Astrocyte (in vitro differentiated cells and primary cell): Measurements from ENCODE around the gene HNRNPL. TPM values are rescaled to one million over a fixed set of nuclear protein-coding genes. Genes with fewer than 3 reads are reported as not detected.

Source experiments
- DNase-seq: peaks from one replicate; pipeline ENCODE4 v3.0.0-alpha.2; 2010; ENCODE audit warnings: low read depth
- FAIRE-seq: peaks from 2 replicates; lab custom pipeline; 2011; peaks lifted over from hg19 to GRCh38; lab: Jason Lieb, UNC
- H2AFZ ChIP-seq: 2 replicates; pipeline ENCODE4 v1.6.0; 2012; ENCODE audit warnings: low read depth, low read length, inconsistent platforms
- H3K27ac ChIP-seq: 2 replicates; pipeline ENCODE4 v1.5.1; 2011; ENCODE audit warnings: low read depth, low read length, inconsistent platforms
- H3K27me3 ChIP-seq: 2 replicates; pipeline ENCODE4 v1.6.0; 2011; ENCODE audit warnings: low read length, inconsistent platforms; ENCODE audit not compliant: insufficient read depth
- H3K36me3 ChIP-seq: 2 replicates; pipeline ENCODE4 v1.5.1; 2011; ENCODE audit warnings: low read length, inconsistent platforms; ENCODE audit not compliant: insufficient read depth
- H3K4me1 ChIP-seq: 2 replicates; pipeline ENCODE4 v1.5.1; 2011; ENCODE audit warnings: low read length, inconsistent platforms; ENCODE audit not compliant: insufficient read depth
- H3K4me2 ChIP-seq: 2 replicates; pipeline ENCODE4 v1.6.0; 2012; ENCODE audit warnings: low read length, inconsistent platforms
- H3K4me3 ChIP-seq: 2 replicates; pipeline ENCODE4 v1.5.1; 2011; ENCODE audit warnings: low read depth, mild to moderate bottlenecking, low read length, inconsistent platforms; ENCODE audit not compliant: insufficient read depth
- H3K79me2 ChIP-seq: 2 replicates; pipeline ENCODE4 v1.6.0; 2012; ENCODE audit warnings: mild to moderate bottlenecking, low read length, inconsistent platforms; ENCODE audit not compliant: insufficient read depth
- H3K9ac ChIP-seq: 2 replicates; pipeline ENCODE4 v1.6.0; 2012; ENCODE audit warnings: mild to moderate bottlenecking, low read length, inconsistent platforms
- H3K9me3 ChIP-seq: 2 replicates; pipeline ENCODE4 v1.5.1; 2012; ENCODE audit warnings: low read depth, mild to moderate bottlenecking, low read length, inconsistent platforms; ENCODE audit not compliant: insufficient read depth
- H4K20me1 ChIP-seq: 2 replicates; pipeline ENCODE4 v1.6.0; 2012; ENCODE audit warnings: low read length, inconsistent platforms; ENCODE audit not compliant: insufficient read depth
- H3K27ac Mint-ChIP-seq: one replicate; pipeline ENCODE4 v1.8.0; 2021; ENCODE audit warnings: mild to moderate bottlenecking, mixed read lengths; ENCODE audit not compliant: unreplicated experiment
- H3K27me3 Mint-ChIP-seq: one replicate; pipeline ENCODE4 v1.8.0; 2021; ENCODE audit warnings: low read depth, mixed read lengths; ENCODE audit not compliant: unreplicated experiment
- H3K36me3 Mint-ChIP-seq: one replicate; pipeline ENCODE4 v1.8.0; 2021; ENCODE audit warnings: low read depth, mixed read lengths; ENCODE audit not compliant: unreplicated experiment
- H3K4me1 Mint-ChIP-seq: one replicate; pipeline ENCODE4 v1.8.0; 2021; ENCODE audit warnings: low read depth, mixed read lengths; ENCODE audit not compliant: unreplicated experiment
- H3K4me3 Mint-ChIP-seq: one replicate; pipeline ENCODE4 v1.8.0; 2021; ENCODE audit warnings: mild to moderate bottlenecking, moderate library complexity, mixed read lengths; ENCODE audit not compliant: unreplicated experiment
- H3K9me3 Mint-ChIP-seq: one replicate; pipeline ENCODE4 v1.8.0; 2021; ENCODE audit warnings: mild to moderate bottlenecking, mixed read lengths; ENCODE audit not compliant: unreplicated experiment
- CTCF ChIP-seq: IDR thresholded peaks from 2 replicates; pipeline ENCODE4 v1.5.1; 2011; ENCODE audit warnings: low read depth, mild to moderate bottlenecking, inconsistent platforms, low read length, moderate library complexity; ENCODE audit not compliant: insufficient read depth
- EZH2 ChIP-seq: IDR thresholded peaks from 2 replicates; pipeline ENCODE4 v1.6.1; 2012; ENCODE audit warnings: mild to moderate bottlenecking, low read length, inconsistent platforms; ENCODE audit not compliant: insufficient read depth
- total RNA-seq: library from RNA; stranded (reverse); gene quantifications from 2 replicates; pipeline ENCODE4 v1.2.1, GENCODE V29; 2021

The HNRNPL gene
- total RNA-seq, 1 donor from 2014 or later, result 314 TPM

- peaks cover 10% of the 10 kb centered on the region for H3K79me2 ChIP-seq
These were observed 3.4 kb upstream of the HNRNPL start for GRCh38 chr19:38853214-38853613.

GRCh38 chr19:38852231-38853044, 2.7 kb upstream of the HNRNPL start:
- Histone ChIP-seq H3K27me3 (no peaks in the 10 kb centered on the region), H3K36me3 (peaks cover 3% of the 10 kb centered on the region), H3K9ac (peak overlapping the region; percentile 92), H3K79me2 (peaks cover 17% of the 10 kb centered on the region), H3K4me2 (peak overlapping the region; percentile 86), H3K4me1 (peaks cover 27% of the 10 kb centered on the region), H4K20me1 (peaks cover 17% of the 10 kb centered on the region), H3K27ac (peak overlapping the region; percentile 80), H3K4me3 (peak overlapping the region; percentile 66), H3K9me3 (no peaks in the 10 kb centered on the region), H2AFZ (peak overlapping the region; percentile 78)
- FAIRE-seq (no peak), DNase-seq (peak; percentile 59)
- TF ChIP-seq EZH2 (no peak), CTCF (no peak)
- peaks cover 15% of the 10 kb centered on the region for H3K4me1 Mint-ChIP-seq
- peaks cover 9% of the 10 kb centered on the region for H3K36me3 Mint-ChIP-seq
- H3K4me3 Mint-ChIP-seq, result peak overlapping the region; percentile 94
- H3K9me3 Mint-ChIP-seq, result no peaks in the 10 kb centered on the region
- peak overlapping the region; percentile 94 for H3K27ac Mint-ChIP-seq
- H3K27me3 Mint-ChIP-seq, result no peaks in the 10 kb centered on the region

More at GRCh38 chr19:38853214-38853613, 3.4 kb upstream of the HNRNPL start:
- Histone ChIP-seq H3K27me3 (no peaks in the 10 kb centered on the region), H3K27ac (no peak overlapping the region), H3K9ac (peak overlapping the region; percentile 92), H3K4me3 (peak overlapping the region; percentile 66), H3K9me3 (no peaks in the 10 kb centered on the region), H4K20me1 (peaks cover 9% of the 10 kb centered on the region), H3K4me1 (peaks cover 21% of the 10 kb centered on the region), H3K4me2 (peak overlapping the region; percentile 86), H3K36me3 (no peaks in the 10 kb centered on the region), H2AFZ (no peak overlapping the region)
- TF ChIP-seq CTCF (no peak), EZH2 (no peak)
- Mint-ChIP-seq H3K27ac (peak overlapping the region; percentile 94), H3K9me3 (no peaks in the 10 kb centered on the region), H3K4me1 (peaks cover 9% of the 10 kb centered on the region), H3K27me3 (no peaks in the 10 kb centered on the region), H3K4me3 (peak overlapping the region; percentile 94), H3K36me3 (peaks cover 7% of the 10 kb centered on the region)
- DNase-seq (no peak), FAIRE-seq (no peak)
